Activated T-cell treated with anti-CD3 and anti-CD28 coated beads for 48 hours (primary cell): ENCODE data around the gene PUM1.

Experiments
- DNase-seq: peaks from one replicate; pipeline ENCODE4 v3.0.0-alpha.2; 2020; ENCODE audit warnings: low read depth

Gene PUM1

GRCh38 chr1:30906631-30907441 lies 158.7 kb downstream of the PUM1 start:
- DNase-seq: no peak

GRCh38 chr1:30905916-30906620 lies 159.4 kb downstream of the PUM1 start:
- DNase-seq: no peak

GRCh38 chr1:30905403-30905802 lies 160.1 kb downstream of the PUM1 start:
- DNase-seq: no peak

GRCh38 chr1:30904962-30905335 lies 160.6 kb downstream of the PUM1 start:
- no peak for DNase-seq

GRCh38 chr1:30904191-30904961 lies 161.1 kb downstream of the PUM1 start:
- no peak for DNase-seq

GRCh38 chr1:30903343-30904034 lies 162.0 kb downstream of the PUM1 start:
- DNase-seq: no peak

GRCh38 chr1:30902593-30903290 lies 162.8 kb downstream of the PUM1 start:
- DNase-seq: no peak

GRCh38 chr1:30901798-30902581 lies 163.5 kb downstream of the PUM1 start:
- DNase-seq: no peak

- no peak for DNase-seq
Observed at GRCh38 chr1:30900931-30901560, 164.5 kb downstream of the PUM1 start.

- DNase-seq: no peak
Observed at GRCh38 chr1:30900486-30900885, 165.0 kb downstream of the PUM1 start.

- DNase-seq: no peak
Observed at GRCh38 chr1:30899577-30900389, 165.7 kb downstream of the PUM1 start.

GRCh38 chr1:30898031-30898815 lies 167.3 kb downstream of the PUM1 start:
- DNase-seq: no peak

- no peak for DNase-seq
Observed at GRCh38 chr1:30896905-30897304, 168.6 kb downstream of the PUM1 start.

- DNase-seq: no peak
Observed at GRCh38 chr1:30895944-30896660, 169.4 kb downstream of the PUM1 start.

- no peak for DNase-seq
Observed at GRCh38 chr1:30895382-30895943, 170.1 kb downstream of the PUM1 start.

- no peak for DNase-seq
Observed at GRCh38 chr1:30894508-30894973, 171.0 kb downstream of the PUM1 start.

GRCh38 chr1:30893776-30894507 lies 171.6 kb downstream of the PUM1 start:
- no peak for DNase-seq
